ENCODE measurements around the gene ARHGEF11. TPM values are rescaled to one million over a fixed set of nuclear protein-coding genes. Genes with fewer than 3 reads are reported as not detected.

The ARHGEF11 gene
- total RNA-seq, 3 donors from 2014 or later, result 31.1 to 50.4 (median 33.1) TPM

- Histone ChIP-seq H3K36me3 (no peaks in the 10 kb centered on the region), H3K27ac (no peak overlapping the region), H3K4me3 (peak overlapping the region in 2 of 3 donors; percentile 34 to 42), H3K9me3 (peaks cover 2 to 4% of the 10 kb centered on the region in 2 donors), H3K4me1 (peaks cover 11% of the 10 kb centered on the region in 2 donors), H3K27me3 (peaks cover 4 to 56% of the 10 kb centered on the region in 2 donors)
- intact Hi-C loops (cut with DNase I; ENCODE audit: low total_unique reads), result no loop called here
- TF ChIP-seq POLR2A (IDR thresholded peaks at IDR 0.05) (no peak), POLR2AphosphoS5 (IDR thresholded peaks at IDR 0.05) (no peak), CTCF (IDR thresholded peaks at IDR 0.05) (no peak)
- no peak for DNase-seq (ENCODE audit: low spot score in 2 of 2)
These were observed 122.4 kb downstream of the ARHGEF11 start for GRCh38 chr1:156922986-156923669.

- intact Hi-C loops (cut with DNase I; ENCODE audit: low total_unique reads), result no loop called here
- TF ChIP-seq POLR2AphosphoS5 (IDR thresholded peaks at IDR 0.05) (no peak), CTCF (IDR thresholded peaks at IDR 0.05) (no peak), POLR2A (IDR thresholded peaks at IDR 0.05) (no peak)
- H3K27ac ChIP-seq, result no peak overlapping the region
- peaks cover 4 to 49% of the 10 kb centered on the region in 2 donors for H3K27me3 ChIP-seq
- no peak overlapping the region for H3K4me3 ChIP-seq
- peaks cover 5% of the 10 kb centered on the region in 2 donors for H3K9me3 ChIP-seq
- H3K4me1 ChIP-seq, result peaks cover 11% of the 10 kb centered on the region in 2 donors
- DNase-seq (ENCODE audit: low spot score in 2 of 2), result no peak
- H3K36me3 ChIP-seq, result no peaks in the 10 kb centered on the region
These were observed 124.5 kb downstream of the ARHGEF11 start for GRCh38 chr1:156921053-156921529.

- peaks cover 4 to 49% of the 10 kb centered on the region in 2 donors for H3K27me3 ChIP-seq
- peak within 1 kb of the TSS in 1 of 2 donors; percentile 35 for H3K27ac ChIP-seq
- H3K4me1 ChIP-seq, result peaks cover 11% of the 10 kb centered on the region in 2 donors
- peak within 1 kb of the TSS in 2 of 3 donors; percentile 9 to 33 for H3K4me3 ChIP-seq
- intact Hi-C loops (cut with DNase I; ENCODE audit: low total_unique reads), result no loop called here
- TF ChIP-seq POLR2AphosphoS5 (IDR thresholded peaks at IDR 0.05) (peak in 2 of 3 donors; percentile 36 to 61), CTCF (IDR thresholded peaks at IDR 0.05) (peak; percentile 56 to 78 (median 68)), POLR2A (IDR thresholded peaks at IDR 0.05) (no peak)
- H3K36me3 ChIP-seq, result no peaks in the 10 kb centered on the region
- peaks cover 5% of the 10 kb centered on the region in 2 donors for H3K9me3 ChIP-seq
- DNase-seq (ENCODE audit: low spot score in 2 of 2), result peak; percentile 46 to 68
These were observed 125.1 kb downstream of the ARHGEF11 start, which contains the start of gene LRRC71 for GRCh38 chr1:156920233-156921052. LRRC71 (plus strand) TSS chr1:156920632; CDS start chr1:156920804, 172 bp downstream.

- intact Hi-C loops (cut with DNase I; ENCODE audit: low total_unique reads), result no loop called here
These were observed 131.1 kb downstream of the ARHGEF11 start for GRCh38 chr1:156914440-156914856.

More at GRCh38 chr1:156914440-156914856, 131.1 kb downstream of the ARHGEF11 start:
- Histone ChIP-seq H3K4me3 (no peak overlapping the region), H3K4me1 (no peaks in the 10 kb centered on the region), H3K36me3 (no peaks in the 10 kb centered on the region), H3K9me3 (peaks cover 5% of the 10 kb centered on the region in 2 donors), H3K27ac (no peak overlapping the region), H3K27me3 (peaks cover 0 to 9% of the 10 kb centered on the region in 2 donors)
- TF ChIP-seq CTCF (IDR thresholded peaks at IDR 0.05) (no peak), POLR2A (IDR thresholded peaks at IDR 0.05) (no peak), POLR2AphosphoS5 (IDR thresholded peaks at IDR 0.05) (no peak)
- DNase-seq (ENCODE audit: low spot score in 2 of 2), result no peak
